GM19324 (cell line): ENCODE results near the gene GINS3.

ENCODE experiments used
- ATAC-seq: cut with Tn5 transposase; IDR thresholded peaks from one replicate; pipeline ENCODE4 v1.9.1; 2021; ENCODE audit warnings: mild to moderate bottlenecking, moderate library complexity; ENCODE audit not compliant: unreplicated experiment, low FRiP score

Gene GINS3

GRCh38 chr16:58421529-58421928 lies 29.3 kb downstream of the GINS3 start:
- no peak for ATAC-seq

GRCh38 chr16:58422809-58423208 lies 30.5 kb downstream of the GINS3 start:
- ATAC-seq: no peak

DNA sequence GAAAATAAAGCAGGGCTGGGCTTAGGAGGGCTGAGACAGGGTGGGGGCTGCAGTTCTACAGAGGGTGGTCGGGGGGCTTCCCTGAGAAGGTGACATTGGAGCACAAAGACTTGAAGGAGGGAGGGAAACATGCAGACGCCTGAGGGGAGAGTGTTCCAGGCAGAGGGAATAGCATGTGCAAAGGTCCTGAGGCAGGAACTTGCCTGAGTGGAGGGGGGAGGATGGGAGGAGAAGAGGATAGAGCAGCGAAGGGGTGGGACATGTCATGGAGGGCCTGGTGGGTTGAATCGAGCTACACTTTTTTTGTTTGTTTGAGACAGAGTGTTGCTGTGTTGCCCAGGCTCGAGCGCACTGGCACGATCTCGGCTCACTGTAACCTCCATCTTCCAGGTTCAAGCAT lies 33.0 kb downstream of the GINS3 start:
- ATAC-seq: no peak

- no peak for ATAC-seq
These were observed 33.7 kb downstream of the GINS3 start for GRCh38 chr16:58425756-58426494.

GRCh38 chr16:58426966-58427365 lies 34.7 kb downstream of the GINS3 start:
- ATAC-seq: no peak

- no peak for ATAC-seq
These were observed 36.6 kb downstream of the GINS3 start for GRCh38 chr16:58428621-58429542.

DNA sequence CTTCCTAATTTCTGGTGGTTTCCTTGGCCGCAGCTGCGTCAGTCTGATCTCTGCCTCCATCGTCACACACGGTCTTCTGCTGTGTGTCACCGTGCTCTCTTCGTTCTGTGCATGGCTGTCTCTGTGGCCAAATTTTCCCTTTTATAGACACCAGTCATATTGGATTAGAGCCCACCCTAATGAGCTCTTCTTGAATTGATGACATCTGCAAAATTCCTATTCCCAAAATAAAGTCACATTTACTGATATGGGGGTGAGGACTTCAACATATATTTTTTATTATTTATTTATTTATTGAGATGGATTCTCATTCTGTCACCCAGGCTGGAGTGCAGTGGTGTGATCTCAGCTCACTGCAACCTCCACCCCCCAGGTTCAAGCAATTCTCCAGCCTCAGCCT lies 38.4 kb downstream of the GINS3 start:
- ATAC-seq: no peak

GRCh38 chr16:58433569-58433951 lies 41.3 kb downstream of the GINS3 start:
- no peak for ATAC-seq

- ATAC-seq: no peak
These were observed 43.5 kb downstream of the GINS3 start for GRCh38 chr16:58435779-58436178.

- ATAC-seq: no peak
These were observed 47.9 kb downstream of the GINS3 start for GRCh38 chr16:58440131-58440530.

- no peak for ATAC-seq
These were observed 50.3 kb downstream of the GINS3 start for GRCh38 chr16:58442547-58442946.

DNA sequence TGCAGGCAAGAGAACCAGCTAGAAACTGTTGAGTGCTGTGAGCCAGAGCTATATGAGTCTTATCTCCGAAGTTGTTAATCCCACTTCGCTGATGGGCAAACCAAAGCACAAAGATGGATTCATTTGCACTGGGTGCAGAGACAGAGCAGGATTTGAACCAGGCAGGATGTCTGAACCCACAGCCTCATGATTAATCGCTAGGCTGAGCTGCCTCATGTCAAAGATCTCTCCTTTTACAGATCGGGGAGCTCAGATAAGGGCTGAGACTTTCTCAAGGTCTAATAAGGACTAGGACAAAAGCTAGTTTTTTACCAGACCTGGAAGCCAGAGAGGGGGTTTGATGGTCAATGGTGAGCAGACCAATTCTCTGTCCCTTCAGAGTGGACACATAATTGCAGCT lies 51.5 kb downstream of the GINS3 start:
- no peak for ATAC-seq

DNA sequence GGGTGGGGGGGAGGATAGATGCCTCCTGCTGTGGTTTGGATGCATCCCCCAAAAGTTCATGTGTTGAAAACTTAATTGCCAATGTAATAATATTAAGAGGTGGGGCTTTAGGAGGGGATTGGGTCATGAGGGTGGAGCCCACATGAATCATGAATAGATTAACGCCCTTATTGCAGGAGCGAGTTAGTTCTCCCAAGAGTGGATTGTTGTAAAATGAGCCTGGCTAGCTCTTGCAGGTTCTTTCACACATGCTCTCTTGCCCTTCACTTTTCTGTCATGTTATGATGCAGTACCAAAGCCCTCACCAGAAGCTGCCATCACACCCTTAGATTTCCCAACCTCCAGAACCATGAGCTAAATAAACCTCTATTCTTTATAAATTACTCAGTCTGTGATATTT lies 52.0 kb downstream of the GINS3 start:
- no peak for ATAC-seq

GRCh38 chr16:58448890-58449289 lies 56.6 kb downstream of the GINS3 start:
- ATAC-seq: no peak

GRCh38 chr16:58449306-58449705 lies 57.0 kb downstream of the GINS3 start:
- no peak for ATAC-seq

GRCh38 chr16:58449768-58450167 lies 57.5 kb downstream of the GINS3 start:
- ATAC-seq: no peak

DNA sequence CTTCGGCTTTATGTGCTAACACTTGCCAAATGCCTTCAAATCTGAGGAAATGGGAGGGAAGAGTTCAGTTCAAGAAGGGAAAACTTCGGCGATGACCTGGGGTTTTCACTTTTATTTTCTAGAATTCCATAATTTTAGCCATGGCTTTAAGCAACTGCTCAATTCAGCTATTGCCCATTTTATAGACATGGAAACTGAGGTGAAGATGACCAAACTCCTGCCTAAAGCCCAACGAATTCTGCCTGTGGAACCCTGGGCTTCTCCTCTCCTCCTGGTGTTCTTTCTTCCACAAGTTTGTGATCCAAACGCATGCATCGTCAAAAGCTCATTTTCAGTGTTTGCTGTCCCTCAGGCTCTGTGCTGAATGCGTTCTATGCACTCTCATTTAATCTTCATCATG lies 58.3 kb downstream of the GINS3 start:
- ATAC-seq: no peak

GRCh38 chr16:58451265-58451689 lies 59.0 kb downstream of the GINS3 start:
- ATAC-seq: no peak

DNA sequence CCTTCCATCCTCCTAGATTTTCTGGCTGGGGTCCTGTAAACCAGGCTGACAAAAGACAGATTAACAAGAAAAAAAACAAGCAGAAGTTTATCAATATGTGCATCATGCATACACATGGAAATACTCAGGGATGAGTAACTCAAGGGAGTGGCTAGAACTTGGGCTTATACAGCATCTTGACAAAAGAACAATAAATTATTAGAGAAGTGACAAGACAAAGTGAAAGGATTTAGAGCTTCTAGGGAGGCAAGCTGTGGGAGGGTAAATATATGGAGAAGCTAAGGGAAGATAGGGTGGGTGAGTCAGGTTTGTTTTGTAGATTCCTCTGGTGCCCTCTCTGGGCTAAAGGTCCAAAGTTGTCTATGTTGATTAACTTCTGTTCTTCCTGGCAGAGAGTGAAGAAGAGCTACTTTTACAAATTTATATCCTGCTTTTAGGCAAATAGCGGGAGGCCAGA lies 59.7 kb downstream of the GINS3 start:
- ATAC-seq: no peak

- no peak for ATAC-seq
These were observed 60.4 kb downstream of the GINS3 start for GRCh38 chr16:58452640-58453039.

GRCh38 chr16:58454178-58454577 lies 61.9 kb downstream of the GINS3 start:
- no peak for ATAC-seq

- no peak for ATAC-seq
These were observed 62.6 kb downstream of the GINS3 start for GRCh38 chr16:58454856-58455255.
